HG02610 (cell line): Measurements from ENCODE around the gene FAM168A.
A peak's percentile ranks its signal among the peaks of the same experiment; 100 is the strongest.

Source experiments
- ATAC-seq: cut with Tn5 transposase; IDR thresholded peaks from one replicate; pipeline ENCODE4 v1.9.1; 2021; ENCODE audit warnings: mild to moderate bottlenecking, moderate library complexity; ENCODE audit not compliant: unreplicated experiment

Gene FAM168A

GRCh38 chr11:73524774-73525173 is 73.1 kb downstream of the FAM168A start:
- no peak for ATAC-seq

GRCh38 chr11:73521621-73522020 is 76.3 kb downstream of the FAM168A start:
- peak; percentile 48 for ATAC-seq

- no peak for ATAC-seq
Observed at GRCh38 chr11:73520353-73521061, 77.4 kb downstream of the FAM168A start.

GRCh38 chr11:73519266-73519665 is 78.6 kb downstream of the FAM168A start:
- ATAC-seq, result no peak

- ATAC-seq, result no peak
Observed at GRCh38 chr11:73518195-73518594, 79.7 kb downstream of the FAM168A start.

GRCh38 chr11:73516080-73516479 is 81.8 kb downstream of the FAM168A start:
- ATAC-seq, result no peak

- ATAC-seq, result no peak
Observed at GRCh38 chr11:73513707-73514106, 84.2 kb downstream of the FAM168A start.

GRCh38 chr11:73510877-73511276 is 87.0 kb downstream of the FAM168A start:
- ATAC-seq, result no peak

GRCh38 chr11:73510106-73510505 is 87.8 kb downstream of the FAM168A start:
- no peak for ATAC-seq

GRCh38 chr11:73509188-73509587 is 88.7 kb downstream of the FAM168A start:
- no peak for ATAC-seq

- no peak for ATAC-seq
Observed at GRCh38 chr11:73508243-73509176, 89.4 kb downstream of the FAM168A start.

GRCh38 chr11:73507086-73507485 is 90.8 kb downstream of the FAM168A start:
- no peak for ATAC-seq

- no peak for ATAC-seq
Observed at GRCh38 chr11:73506038-73506437, 91.9 kb downstream of the FAM168A start.

- ATAC-seq, result no peak
Observed at GRCh38 chr11:73498343-73498742, 99.6 kb downstream of the FAM168A start.

GRCh38 chr11:73496134-73496533 is 101.8 kb downstream of the FAM168A start:
- ATAC-seq, result no peak

GRCh38 chr11:73495731-73496130 is 102.2 kb downstream of the FAM168A start:
- no peak for ATAC-seq

GRCh38 chr11:73493956-73494598 is 103.8 kb downstream of the FAM168A start:
- ATAC-seq, result no peak

- no peak for ATAC-seq
Observed at GRCh38 chr11:73481626-73482025, 116.3 kb downstream of the FAM168A start.

- no peak for ATAC-seq
Observed at GRCh38 chr11:73480677-73481076, 117.2 kb downstream of the FAM168A start.

GRCh38 chr11:73478737-73479347 is 119.1 kb downstream of the FAM168A start:
- no peak for ATAC-seq

- no peak for ATAC-seq
Observed at GRCh38 chr11:73477518-73477917, 120.4 kb downstream of the FAM168A start.
